Neural progenitor cell (in vitro differentiated cells): ENCODE measurements around the gene ATP2A3. TPM values are rescaled to one million over a fixed set of nuclear protein-coding genes. Genes with fewer than 3 reads are reported as not detected.

Source experiments
- DNase-seq: peaks from one replicate; pipeline ENCODE4 v3.0.0-alpha.2; 2016; ENCODE audit warnings: low spot score
- H2AFZ ChIP-seq: fragments of 200-600 bp; sonication (generic); replicated peaks from 2 replicates; pipeline ENCODE4 v1.6.1; 2016; ENCODE audit warnings: antibody characterized with exemption
- H3F3A ChIP-seq: fragments of 200-600 bp; sonication (generic); 2 replicates; pipeline ENCODE4 v1.6.1; 2016; ENCODE audit warnings: antibody characterized with exemption, low read depth
- H3K27ac ChIP-seq: fragments of 200-600 bp; sonication (generic); 2 replicates; pipeline ENCODE4 v1.5.1; 2016; ENCODE audit warnings: mild to moderate bottlenecking
- H3K27me3 ChIP-seq: fragments of 200-600 bp; sonication (generic); 2 replicates; pipeline ENCODE4 v1.6.1; 2016; ENCODE audit warnings: mild to moderate bottlenecking, moderate library complexity
- H3K36me3 ChIP-seq: fragments of 200-600 bp; sonication (generic); 2 replicates; pipeline ENCODE4 v1.5.1; 2016
- H3K4me1 ChIP-seq: fragments of 200-600 bp; sonication (generic); 2 replicates; pipeline ENCODE4 v1.6.1; 2016; ENCODE audit warnings: mixed run types
- H3K4me2 ChIP-seq: fragments of 200-600 bp; sonication (generic); 2 replicates; pipeline ENCODE4 v1.6.1; 2016
- H3K4me3 ChIP-seq: fragments of 200-600 bp; sonication (generic); 2 replicates; pipeline ENCODE4 v1.5.1; 2016
- H3K79me2 ChIP-seq: fragments of 200-600 bp; sonication (generic); 2 replicates; pipeline ENCODE4 v1.6.1; 2016; ENCODE audit warnings: low read depth
- H3K9ac ChIP-seq: fragments of 200-600 bp; sonication (generic); 2 replicates; pipeline ENCODE4 v1.6.1; 2016
- H3K9me3 ChIP-seq: fragments of 200-600 bp; sonication (generic); 2 replicates; pipeline ENCODE4 v1.5.1; 2016; ENCODE audit warnings: low read depth
- H4K20me1 ChIP-seq: fragments of 200-600 bp; sonication (generic); 2 replicates; pipeline ENCODE4 v1.6.1; 2016; ENCODE audit warnings: low read depth
- H3K27ac Mint-ChIP-seq: 3 replicates; pipeline ENCODE4 v1.8.0; 2021; ENCODE audit warnings: mixed read lengths
- H3K27me3 Mint-ChIP-seq: 2 replicates; pipeline ENCODE4 v1.8.0; 2022; ENCODE audit warnings: low read depth, mild to moderate bottlenecking, inconsistent platforms, moderate library complexity, mixed read lengths; ENCODE audit not compliant: insufficient read depth
- H3K36me3 Mint-ChIP-seq: 3 replicates; pipeline ENCODE4 v1.8.0; 2021; ENCODE audit warnings: mixed read lengths
- H3K4me1 Mint-ChIP-seq: 3 replicates; pipeline ENCODE4 v1.8.0; 2021; ENCODE audit warnings: mixed read lengths
- H3K4me3 Mint-ChIP-seq: 3 replicates; pipeline ENCODE4 v1.8.0; 2021; ENCODE audit warnings: mild to moderate bottlenecking, moderate library complexity, mixed read lengths
- H3K9me3 Mint-ChIP-seq: 3 replicates; pipeline ENCODE4 v1.8.0; 2020; ENCODE audit warnings: mixed read lengths
- CTCF ChIP-seq: fragments of 200-600 bp; sonication (generic); IDR thresholded peaks from 2 replicates; pipeline ENCODE4 v1.5.1; 2017; ENCODE audit warnings: antibody characterized with exemption, mild to moderate bottlenecking
- EZH2 ChIP-seq: fragments of 200-600 bp; sonication (generic); IDR thresholded peaks from 2 replicates; pipeline ENCODE4 v1.6.1; 2017; ENCODE audit warnings: antibody characterized with exemption, mild to moderate bottlenecking, moderate library complexity
- EZH2phosphoT487 ChIP-seq: fragments of 200-600 bp; sonication (generic); IDR thresholded peaks from 2 replicates; pipeline ENCODE4 v1.6.1; 2017; ENCODE audit warnings: antibody characterized with exemption
- total RNA-seq: library from RNA; depleted of rRNA; stranded (reverse); fragments of >200 nt; gene quantifications from 2 replicates; pipeline ENCODE4 v1.2.3, GENCODE V29; 2015; ENCODE audit warnings: low replicate concordance

Gene ATP2A3
- total RNA-seq, 1 donor from 2014 or later: 0.65 TPM

DNA sequence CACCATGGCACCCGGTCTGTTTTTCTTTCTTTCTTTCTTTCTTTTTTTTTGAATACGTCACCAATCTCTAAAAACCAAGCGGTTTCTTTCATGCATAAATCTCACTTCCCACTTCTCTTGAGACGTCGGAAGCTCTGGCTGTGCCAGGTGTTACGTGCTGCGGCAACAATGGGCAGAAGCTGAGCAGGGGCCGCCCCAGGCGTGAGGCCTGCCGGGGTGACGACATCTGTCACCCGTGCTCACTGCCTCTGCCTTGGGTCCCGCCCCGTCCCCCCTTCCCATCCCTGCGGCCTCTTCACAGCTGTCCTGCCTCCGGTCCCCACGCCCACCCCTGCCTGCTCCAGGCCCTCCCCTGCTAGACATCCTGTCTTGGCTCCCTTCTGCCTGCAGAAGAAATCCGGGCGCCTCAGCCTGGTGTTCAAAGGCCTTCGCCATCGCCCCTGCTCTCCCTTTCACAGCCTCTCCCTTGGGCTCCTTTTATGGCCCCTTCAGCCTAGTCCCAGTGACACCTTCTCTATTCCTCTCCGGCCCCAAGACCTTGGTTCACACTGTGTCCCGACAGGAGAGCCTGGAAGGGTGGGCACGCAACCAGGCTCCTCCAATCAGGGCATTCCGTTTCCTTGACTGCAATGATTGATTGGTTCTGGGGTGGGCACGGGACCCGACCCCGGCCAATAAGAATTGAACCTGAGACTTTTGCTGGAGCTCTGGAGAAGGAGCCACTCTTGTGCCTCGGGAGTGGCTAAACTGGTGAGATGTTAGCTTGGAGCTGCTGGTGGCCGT is 52.8 kb downstream of the ATP2A3 start:
- H3F3A ChIP-seq: no peaks in the 10 kb centered on the region
- no peaks in the 10 kb centered on the region for H3K36me3 Mint-ChIP-seq
- H3K27ac ChIP-seq: no peak overlapping the region
- no peak for TF ChIP-seq EZH2phosphoT487
- no peak for TF ChIP-seq CTCF
- no peak for TF ChIP-seq EZH2
- H3K9me3 Mint-ChIP-seq: no peaks in the 10 kb centered on the region
- H4K20me1 ChIP-seq: no peaks in the 10 kb centered on the region
- H3K79me2 ChIP-seq: no peaks in the 10 kb centered on the region
- H3K4me3 Mint-ChIP-seq: peak overlapping the region; percentile 69
- no peaks in the 10 kb centered on the region for H3K27me3 ChIP-seq
- DNase-seq: no peak
- no peaks in the 10 kb centered on the region for H3K27me3 Mint-ChIP-seq
- no peak overlapping the region for H2AFZ ChIP-seq
- no peak overlapping the region for H3K4me3 ChIP-seq
- peaks cover 7% of the 10 kb centered on the region for H3K4me1 Mint-ChIP-seq
- no peaks in the 10 kb centered on the region for H3K4me1 ChIP-seq
- no peaks in the 10 kb centered on the region for H3K36me3 ChIP-seq
- H3K4me2 ChIP-seq: no peak overlapping the region
- H3K27ac Mint-ChIP-seq: peak overlapping the region; percentile 46
- no peaks in the 10 kb centered on the region for H3K9me3 ChIP-seq
- no peak overlapping the region for H3K9ac ChIP-seq

DNA sequence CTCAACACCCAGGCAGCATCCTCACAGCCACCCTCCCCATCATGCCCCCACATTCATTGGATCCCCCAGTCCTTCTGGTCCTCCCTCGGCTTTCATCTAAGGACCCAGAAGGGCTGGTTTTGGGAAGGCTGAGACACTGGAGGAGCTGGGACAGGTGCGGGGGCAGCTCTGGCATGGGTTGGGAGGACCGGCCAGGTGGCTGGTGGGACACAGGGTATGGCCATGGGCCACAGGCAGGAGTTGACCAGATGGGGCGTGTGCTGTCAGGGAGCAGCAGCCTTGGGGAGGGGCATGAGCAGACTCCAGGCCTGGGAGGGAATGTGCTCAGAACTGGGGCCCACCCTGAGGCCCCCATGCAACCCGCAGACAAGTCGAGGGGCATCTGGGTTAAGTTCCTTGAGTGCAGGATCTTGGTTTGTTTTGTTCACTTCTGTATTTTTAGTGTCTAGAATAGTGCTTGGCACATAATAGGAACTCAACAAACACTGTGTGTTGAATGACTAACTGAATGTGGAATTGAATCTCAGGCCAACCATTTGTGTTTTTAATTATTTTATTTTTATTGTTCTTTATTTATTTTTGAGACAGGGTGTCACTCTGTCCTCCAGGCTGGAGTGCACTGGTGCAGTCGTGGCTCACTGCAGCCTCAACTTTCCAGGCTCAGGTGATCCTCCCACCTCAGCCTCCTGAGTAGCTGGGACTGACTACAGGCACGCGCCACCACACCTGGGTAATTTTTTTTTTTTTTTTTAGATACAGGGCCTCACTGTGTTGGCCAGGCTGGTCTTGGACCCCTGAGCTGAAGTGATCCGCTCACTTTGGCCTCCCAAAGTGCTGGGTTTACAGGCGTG is 53.6 kb downstream of the ATP2A3 start:
- Histone ChIP-seq H3K79me2 (no peaks in the 10 kb centered on the region), H3K27me3 (no peaks in the 10 kb centered on the region), H2AFZ (no peak overlapping the region), H3K9ac (no peak overlapping the region), H4K20me1 (no peaks in the 10 kb centered on the region), H3K4me2 (no peak overlapping the region), H3K27ac (no peak overlapping the region), H3K4me3 (no peak overlapping the region), H3F3A (no peaks in the 10 kb centered on the region), H3K9me3 (no peaks in the 10 kb centered on the region), H3K4me1 (no peaks in the 10 kb centered on the region), H3K36me3 (no peaks in the 10 kb centered on the region)
- no peaks in the 10 kb centered on the region for H3K36me3 Mint-ChIP-seq
- no peak overlapping the region for H3K4me3 Mint-ChIP-seq
- peaks cover 7% of the 10 kb centered on the region for H3K4me1 Mint-ChIP-seq
- no peak overlapping the region for H3K27ac Mint-ChIP-seq
- no peaks in the 10 kb centered on the region for H3K27me3 Mint-ChIP-seq
- no peaks in the 10 kb centered on the region for H3K9me3 Mint-ChIP-seq
- no peak for DNase-seq
- TF ChIP-seq CTCF (no peak), EZH2 (no peak), EZH2phosphoT487 (no peak)

- Histone ChIP-seq H3K27ac (no peak overlapping the region), H3F3A (no peaks in the 10 kb centered on the region), H3K9me3 (no peaks in the 10 kb centered on the region), H3K79me2 (no peaks in the 10 kb centered on the region), H3K9ac (no peak overlapping the region), H2AFZ (no peak overlapping the region), H3K4me2 (no peak overlapping the region), H3K4me1 (no peaks in the 10 kb centered on the region), H3K4me3 (no peak overlapping the region), H3K36me3 (no peaks in the 10 kb centered on the region), H3K27me3 (no peaks in the 10 kb centered on the region), H4K20me1 (no peaks in the 10 kb centered on the region)
- Mint-ChIP-seq H3K4me1 (peaks cover 7% of the 10 kb centered on the region), H3K27ac (no peak overlapping the region), H3K9me3 (no peaks in the 10 kb centered on the region), H3K36me3 (no peaks in the 10 kb centered on the region), H3K4me3 (no peak overlapping the region), H3K27me3 (no peaks in the 10 kb centered on the region)
- TF ChIP-seq CTCF (no peak), EZH2 (no peak), EZH2phosphoT487 (no peak)
- DNase-seq: no peak
These were observed 55.0 kb downstream of the ATP2A3 start for GRCh38 chr17:3909257-3909656.
